ENCODE results near the gene SEC22B.
"Not testable (repeated sequence)": the region's sequence is repeated elsewhere in the genome, so short reads cannot be mapped to it uniquely, and the experiment has no call there.

Gene SEC22B

DNA sequence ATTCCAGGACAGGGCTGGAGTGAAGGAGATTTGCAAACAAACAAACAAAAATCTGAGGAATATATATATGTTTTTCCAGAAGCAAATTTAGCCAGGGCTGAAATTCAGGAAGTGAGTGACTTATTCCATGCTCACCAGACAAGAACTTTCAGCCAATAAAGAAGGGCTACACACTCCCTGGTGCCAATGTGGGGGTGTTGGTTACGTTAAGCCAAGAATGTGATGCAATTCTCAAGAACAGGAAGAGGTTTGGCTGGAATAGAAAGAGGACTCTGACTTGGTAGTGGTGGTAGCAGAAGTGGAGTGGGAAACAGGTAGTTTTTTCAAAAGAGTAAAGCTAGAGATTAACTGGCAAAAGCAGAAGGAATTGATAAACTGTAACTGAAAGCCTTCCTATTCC is 31.7 kb downstream of the SEC22B start:
- not testable (repeated sequence) for DNase-seq

DNA sequence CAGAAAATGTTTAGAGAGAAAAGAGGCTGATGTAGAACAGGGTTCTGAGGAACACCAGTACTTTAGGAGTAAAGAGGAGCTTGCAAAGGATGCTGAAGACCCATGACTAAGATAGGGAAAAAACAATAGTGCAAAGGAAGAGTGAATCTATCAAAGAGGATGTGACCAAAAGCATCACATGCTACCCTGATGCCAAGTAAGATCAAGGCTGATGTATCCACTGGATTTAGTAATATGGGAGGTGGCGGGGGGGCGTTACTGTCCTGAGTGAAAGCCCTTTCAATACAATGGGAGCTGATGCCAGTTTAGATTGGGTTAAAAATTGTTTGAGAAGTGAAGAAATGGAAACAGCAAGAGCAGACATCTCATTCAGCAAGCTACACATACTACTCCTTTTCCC is 32.2 kb downstream of the SEC22B start:
- DNase-seq: not testable (repeated sequence)

DNA sequence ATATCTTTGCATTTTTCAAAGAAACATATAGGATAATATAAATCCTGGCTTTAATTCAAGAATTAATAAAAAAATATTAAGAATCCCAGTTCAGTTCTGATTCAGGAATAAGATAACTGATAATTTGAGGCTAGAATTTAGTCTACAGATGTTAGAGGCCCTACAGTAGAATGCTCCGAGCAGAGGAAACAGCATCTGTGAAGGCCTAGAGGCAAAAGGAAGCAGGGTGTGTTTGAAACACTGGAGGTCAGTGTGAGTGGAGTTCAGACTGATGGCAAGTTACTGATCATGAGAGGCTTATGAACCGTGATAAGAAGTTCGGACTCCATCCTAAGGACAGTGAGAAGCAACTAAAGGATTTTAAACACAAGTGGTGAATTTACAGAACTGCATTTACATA is 33.0 kb downstream of the SEC22B start:
- DNase-seq: not testable (repeated sequence)

DNA sequence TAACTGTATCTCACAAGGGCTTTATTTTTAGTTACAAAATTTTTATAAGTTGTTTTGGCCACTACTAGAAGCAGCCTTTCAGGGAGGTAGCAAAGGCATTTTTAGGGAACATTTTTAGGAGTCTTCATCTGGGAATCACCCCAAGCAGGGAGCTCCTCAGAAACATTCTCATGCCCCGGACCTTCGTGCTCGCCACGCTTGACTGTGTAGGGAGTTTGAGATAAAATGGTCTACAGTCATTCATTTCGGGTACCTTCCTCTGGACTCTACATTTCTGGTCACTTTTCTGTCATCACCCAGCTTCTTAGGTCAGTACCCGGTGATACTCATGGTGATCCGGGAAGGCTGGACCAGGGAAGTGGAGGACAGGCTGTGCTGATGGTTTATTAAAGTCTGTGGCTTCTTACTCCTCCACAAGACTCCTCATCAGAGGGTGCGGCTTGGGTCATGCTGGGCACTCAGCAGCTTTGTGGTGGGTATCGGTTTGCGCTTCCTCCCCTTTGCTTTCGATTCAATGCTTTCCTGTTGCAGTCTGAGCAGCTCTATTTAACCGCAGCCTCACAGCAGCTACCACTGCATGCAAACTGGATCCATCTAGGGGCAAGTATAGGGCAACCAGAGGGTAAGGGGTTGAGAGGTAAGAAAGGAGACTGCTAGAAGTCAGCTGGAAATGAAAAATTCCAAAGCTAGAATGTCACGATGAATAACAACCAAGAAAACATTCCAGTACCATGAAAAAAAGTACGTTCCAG is 33.6 kb downstream of the SEC22B start:
- not testable (repeated sequence) for DNase-seq

DNA sequence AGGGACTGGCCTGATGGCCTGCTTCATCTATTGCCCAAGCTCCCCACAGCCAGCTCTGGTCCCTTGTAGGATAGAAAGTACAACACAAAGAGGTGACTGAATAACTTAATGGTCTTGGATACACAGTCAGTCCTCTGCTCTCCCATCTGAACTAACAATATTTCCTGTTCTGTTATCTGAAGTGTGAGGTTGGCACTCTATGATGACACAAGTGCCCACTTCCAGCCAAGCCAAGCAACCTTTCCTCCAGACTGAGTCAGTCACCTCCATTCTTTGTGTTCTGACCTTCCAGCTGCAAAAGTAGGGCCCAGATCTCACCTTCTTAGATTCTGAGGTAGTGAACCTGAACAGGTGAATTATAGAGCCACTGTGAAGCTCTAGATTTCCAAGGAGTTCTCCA is 34.5 kb downstream of the SEC22B start:
- not testable (repeated sequence) for DNase-seq

DNA sequence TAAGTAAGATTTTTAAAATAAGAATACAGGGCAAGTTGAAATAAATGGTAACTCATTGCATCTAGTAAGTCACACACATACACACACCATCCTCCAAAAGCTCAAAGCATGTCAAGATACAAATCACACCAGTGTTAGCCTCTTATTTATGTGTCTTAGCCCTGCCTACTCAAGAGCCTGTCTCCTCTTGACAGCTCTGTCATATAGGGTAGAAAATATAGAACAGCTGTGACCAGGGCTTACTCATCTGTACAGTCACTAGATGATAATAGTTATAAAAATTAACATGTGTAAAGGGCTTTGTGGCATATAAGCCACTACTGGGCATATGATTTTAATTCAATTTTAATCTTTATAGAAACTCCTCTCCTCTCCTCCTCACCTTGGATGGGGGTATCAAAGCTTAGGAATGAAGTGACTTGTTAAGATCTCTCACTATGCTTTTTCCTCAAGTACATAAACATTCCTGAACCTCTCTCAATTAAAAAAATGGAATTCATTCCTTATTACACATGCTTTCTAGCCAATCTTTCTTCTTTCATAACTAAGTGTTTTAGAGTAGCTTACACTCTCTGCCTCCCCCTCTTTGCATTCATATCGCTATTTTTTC is 35.6 kb downstream of the SEC22B start:
- DNase-seq: not testable (repeated sequence)

DNA sequence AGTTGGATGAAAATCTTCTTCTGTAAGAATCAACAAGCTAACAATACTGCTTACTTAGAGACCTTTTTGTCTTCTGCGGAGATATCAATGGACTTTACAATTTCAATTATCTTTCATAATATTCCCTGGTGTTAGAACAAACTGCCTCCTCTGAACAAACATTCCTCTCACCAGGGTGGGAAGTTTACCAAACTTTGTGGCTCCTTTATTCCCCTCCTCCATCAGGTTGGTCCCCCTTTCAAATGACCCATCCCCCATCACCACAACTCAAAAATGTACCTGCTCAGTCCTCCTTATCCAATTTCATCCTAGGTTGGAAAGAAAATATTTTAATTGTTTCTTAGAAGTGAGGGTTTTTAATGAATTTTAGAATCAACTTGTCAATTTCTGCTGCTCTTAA is 40.2 kb downstream of the SEC22B start:
- DNase-seq: not testable (repeated sequence)

DNA sequence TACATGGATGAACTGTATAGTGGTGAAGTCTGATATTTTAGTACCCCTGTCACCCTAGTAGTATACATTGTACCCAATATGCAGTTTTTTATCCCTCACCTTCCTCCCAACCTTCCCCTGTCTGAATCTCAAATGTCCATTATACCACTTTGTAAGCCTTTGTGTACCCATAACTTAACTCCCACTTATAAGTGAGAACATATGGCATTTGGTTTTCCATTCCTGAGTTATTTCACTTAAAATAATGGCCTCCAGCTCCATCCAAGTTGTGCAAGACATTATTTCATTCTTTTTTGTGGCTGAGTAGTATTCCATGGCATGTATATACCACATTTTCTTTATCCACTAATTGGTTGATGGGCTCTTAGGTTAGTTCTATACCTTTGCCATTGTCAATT is 42.4 kb downstream of the SEC22B start:
- not testable (repeated sequence) for DNase-seq

DNA sequence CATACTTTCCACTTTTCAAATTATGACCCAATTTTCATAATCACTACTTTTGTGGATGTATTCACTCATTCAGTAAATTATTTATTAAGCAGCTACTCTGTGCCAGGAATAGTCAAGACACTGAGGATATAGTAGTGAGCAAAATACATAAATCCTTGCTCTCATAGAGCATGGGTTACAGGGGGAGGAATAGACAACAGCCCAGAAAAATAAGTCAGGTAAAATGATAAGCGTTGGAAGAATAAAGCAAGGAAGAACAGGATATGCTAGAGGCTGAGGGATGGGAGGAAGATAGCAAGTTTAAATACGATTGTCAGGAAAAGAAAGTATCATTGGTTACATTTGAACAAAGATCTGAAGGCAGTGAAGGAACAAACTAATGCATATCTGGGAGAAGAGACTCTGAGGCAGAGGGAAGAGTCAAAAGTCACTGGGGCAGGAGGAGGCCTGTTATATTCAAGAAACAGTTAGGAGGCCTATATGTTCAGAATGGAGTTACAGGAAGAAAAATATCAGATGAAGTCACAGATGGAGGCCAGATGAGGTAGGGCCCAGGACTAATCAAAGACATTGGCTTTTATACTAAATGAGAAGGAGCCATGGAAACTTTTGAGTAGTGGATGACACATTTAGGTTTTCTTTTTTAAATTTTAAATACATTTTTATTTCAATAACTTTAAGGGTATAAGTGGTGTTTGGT is 42.9 kb downstream of the SEC22B start:
- DNase-seq: no peak

DNA sequence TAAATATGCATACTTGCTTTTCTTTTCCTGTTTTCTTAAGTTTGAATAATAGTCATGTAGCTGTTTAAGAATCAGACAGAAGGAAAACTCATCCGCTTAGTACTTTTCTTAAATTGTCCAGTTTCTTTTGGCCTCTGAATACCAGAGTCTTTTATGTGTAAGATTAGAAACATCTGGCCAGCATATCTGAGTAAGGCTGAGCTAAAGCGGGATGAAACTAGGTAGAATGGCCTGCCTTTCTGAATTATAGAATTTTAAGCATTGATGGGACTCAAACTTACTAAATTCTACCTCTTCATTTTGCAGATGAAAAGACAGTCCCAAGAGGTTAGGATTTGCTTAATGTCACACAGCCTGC is 43.9 kb downstream of the SEC22B start:
- DNase-seq: not testable (repeated sequence)

DNA sequence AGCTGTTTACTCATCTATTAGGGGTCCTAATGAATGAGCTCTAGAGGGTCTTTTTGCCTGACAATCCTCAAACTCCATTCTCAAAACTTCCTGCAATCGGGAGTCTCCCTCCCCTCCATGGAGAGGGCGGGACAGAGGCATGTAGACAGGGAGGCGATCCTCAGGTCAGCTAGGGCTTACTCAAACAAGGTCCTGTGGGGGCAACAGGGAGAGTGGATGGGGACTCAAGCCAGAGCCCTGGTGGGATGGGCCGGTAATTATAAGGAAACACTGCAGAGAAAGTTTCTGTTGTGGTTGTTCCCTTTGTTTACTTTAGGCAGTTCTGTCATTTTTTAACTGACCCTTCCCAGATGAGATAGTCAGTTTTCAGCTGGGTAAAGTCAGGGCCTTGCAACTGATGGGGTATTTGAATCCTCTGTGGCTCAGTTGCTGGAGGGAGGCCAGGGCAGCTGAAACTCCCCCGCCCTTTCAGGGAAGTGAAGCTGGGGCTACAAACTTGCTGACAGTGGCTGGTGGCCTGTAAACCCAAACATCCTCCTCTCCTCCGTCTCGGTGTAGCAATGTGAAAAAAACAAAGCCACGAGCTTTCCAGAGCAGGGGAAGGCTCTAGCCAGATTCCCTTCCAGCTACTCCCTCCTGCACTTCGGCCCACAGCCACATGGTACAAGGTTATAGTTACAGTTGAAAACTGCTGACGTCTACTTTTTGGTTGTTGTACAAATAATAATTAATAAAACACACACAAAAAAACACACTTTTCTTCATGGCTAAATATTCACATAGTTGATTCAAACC is 44.5 kb downstream of the SEC22B start:
- peak; percentile 63 for DNase-seq

DNA sequence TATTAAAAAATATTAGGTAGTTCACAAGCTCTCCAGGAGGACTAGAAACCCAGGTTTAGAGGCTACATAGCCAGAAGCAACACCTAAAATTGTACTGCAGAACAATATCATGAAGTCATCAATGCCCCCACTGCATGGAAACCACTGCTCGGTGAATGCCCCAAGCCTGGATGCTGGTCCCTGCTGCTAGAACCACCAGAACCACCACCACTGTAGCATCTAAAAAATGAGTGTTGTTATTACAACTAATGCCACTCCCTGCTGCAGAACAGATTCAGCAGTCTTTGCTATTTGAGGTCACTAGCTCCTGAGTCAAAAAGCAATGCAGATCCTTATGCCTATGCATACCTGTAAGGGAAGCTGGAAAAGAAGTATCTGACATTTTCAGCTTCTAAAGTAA is 48.4 kb downstream of the SEC22B start:
- DNase-seq: not testable (repeated sequence)

DNA sequence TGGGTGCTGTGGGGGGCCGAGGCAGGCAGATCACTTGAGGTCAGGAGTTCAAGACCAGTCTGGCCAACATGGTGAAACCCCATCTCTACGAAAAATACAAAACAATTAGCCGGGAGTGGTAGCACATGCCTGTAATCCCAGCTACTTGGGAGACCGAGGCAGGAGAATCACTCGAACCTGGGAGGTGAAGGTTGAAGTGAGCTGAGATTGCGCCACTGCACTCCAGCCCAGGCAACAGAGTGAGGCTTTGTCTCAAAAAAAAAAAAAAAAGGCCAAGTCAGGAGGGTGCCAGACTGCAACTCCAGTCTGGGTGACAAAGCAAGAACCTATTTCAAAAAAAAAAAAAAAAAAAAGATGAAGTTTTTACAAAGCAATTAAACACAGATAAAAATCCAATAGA is 50.1 kb downstream of the SEC22B start:
- not testable (repeated sequence) for DNase-seq

DNA sequence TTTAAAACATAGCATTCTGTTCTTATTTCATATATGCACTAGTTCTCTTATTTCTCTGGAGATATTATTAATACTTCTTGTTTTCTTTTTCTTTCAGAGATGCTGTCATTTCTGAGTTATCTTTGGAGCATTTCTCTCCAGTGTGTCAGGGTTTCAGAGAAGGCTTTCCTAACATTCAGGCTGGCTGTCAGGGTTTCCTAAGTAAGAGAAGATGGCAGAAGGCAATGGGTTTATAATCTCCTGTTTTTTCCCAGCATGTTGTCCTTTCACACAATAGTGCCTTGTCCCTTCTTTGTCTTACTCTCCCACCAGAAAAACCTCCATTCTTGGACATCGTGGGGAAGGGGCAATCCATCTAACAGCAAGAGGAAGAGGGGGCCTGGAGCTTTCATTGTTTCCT is 51.7 kb downstream of the SEC22B start:
- not testable (repeated sequence) for DNase-seq

DNA sequence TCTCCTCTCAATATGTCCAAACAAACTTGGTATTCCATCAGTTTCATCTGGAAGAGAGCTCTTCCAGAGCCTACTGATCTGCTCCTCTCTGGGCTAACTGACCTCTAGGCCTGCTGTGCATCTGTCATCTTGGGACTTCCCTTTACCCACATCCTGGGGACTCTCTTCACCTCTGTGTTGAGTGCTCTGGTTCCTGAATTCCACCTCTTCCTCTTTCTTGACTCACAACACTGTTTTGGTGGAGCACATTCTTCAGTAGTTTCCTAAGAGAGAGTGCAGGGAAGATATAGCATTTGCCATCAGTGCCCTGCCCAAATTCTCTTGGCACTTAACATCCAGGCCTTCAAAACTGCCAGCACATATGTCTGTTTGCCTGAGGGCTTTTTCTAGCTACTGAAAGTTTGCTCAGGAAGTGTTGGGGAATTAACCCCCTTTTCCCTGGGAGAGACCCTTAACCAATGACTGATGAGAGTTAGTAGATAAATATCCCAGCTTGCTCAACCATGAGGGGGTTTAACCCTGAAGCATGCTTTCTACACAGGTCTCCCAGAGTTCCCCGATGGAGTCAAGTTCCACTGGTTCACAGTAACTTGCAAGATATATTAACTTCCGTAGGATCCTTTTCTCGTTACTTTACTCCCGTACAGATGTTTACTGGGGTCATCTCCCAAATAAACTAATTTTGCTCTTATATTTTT is 52.4 kb downstream of the SEC22B start:
- peak; percentile 64 for DNase-seq

DNA sequence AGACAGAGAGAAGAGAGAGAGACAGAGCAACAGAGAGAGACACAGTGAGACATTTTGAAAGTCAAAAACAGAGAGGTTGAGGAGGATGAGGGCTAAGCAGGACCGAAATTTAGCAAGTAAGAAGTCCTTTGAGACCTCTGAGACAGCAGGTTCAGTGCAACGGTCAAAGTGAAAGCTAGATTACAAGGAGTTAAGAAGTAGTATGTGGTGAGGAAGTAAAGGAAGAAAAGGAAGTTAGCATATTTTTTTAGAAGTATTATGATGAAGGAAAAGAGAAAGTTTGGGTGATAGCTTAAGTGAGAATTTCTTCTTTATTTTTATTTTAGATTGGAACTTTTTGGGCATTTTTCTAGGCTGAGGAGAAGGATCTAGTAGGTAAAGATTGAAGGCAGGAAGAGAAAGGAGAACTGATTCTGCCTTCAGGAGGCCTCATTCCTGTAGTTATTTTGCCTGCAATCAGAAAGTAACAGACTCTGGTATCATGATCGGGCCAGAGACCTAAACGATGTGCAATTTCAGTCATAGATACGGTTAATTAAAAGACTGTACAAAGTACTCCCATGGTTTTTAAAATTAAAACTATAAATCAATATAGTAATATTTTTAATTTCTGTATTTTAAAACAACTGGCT is 53.9 kb downstream of the SEC22B start:
- DNase-seq: not testable (repeated sequence)

DNA sequence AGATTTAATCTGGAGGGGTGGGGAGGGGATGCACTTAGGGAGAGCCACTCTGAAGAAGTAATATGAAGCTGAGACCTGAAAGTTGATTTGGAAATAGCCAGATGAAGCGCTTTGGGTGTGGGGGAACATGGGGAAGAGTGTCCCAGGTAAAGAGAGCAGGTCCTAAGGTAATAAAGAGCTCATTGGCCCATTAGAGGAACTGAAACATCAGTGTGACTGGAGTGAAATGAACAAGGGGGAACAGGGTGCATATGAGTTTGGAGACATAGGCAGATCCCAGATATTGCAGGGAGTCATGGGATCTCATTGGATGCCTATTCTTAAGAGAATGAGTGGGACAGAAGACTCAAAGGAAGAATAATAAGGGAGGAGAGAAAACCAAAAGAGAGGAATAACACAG is 54.5 kb downstream of the SEC22B start:
- DNase-seq: not testable (repeated sequence)

DNA sequence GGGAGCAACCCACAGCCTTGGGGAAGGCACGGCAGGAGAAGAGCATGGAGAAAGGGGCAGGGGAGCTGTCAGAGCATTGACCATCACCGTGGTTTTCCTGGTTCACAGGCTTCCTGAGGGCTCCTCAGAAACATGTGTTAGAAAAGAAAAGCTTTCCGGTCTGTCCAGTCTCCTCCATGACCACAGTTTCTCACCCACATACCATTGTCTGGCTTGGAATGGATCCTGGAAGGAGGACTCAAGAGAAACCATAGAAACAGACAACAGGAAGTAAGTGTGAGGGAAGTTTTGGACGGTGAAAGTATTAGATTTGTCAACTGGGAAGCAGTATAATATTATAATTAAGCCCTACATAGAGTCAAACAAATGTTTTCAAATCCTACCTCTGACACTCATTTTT is 55.8 kb downstream of the SEC22B start:
- DNase-seq: not testable (repeated sequence)

DNA sequence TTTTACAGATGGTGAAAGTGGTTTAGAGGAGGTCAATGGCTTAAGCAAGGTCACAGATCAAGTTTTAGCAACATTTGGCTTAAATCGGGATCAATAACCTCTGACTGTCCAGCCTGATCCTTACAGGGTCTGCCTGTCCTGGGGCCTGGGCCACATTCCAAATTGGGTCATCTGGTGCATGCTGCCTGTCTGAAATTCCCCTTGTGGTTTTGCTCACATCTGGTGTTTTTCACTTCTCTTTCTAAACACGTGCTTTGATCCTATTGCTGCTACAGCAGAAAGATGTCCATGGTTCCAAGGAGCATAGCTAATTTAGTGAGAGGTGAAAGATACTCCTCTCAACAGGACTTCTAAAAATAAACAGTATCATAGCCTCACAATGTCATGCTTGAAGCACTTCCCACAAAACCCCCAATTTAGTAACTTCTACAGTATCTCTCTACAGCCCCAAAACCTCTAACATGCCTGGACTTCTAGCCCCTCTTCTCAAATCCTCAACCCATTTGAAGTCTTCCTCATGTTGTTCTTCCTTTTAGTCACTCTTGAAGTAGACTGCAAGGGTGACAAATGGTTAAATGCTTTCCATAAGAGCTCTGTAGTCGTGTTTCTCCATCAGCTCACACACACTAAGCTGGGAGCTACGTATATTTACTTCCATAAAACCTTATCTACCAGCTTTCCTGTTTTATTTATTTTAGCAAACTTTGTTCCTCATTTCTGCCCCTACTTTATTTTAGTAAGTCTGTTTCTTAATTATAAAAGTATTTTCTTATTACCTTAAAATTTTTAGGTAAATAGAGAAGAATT is 58.7 kb downstream of the SEC22B start:
- DNase-seq: not testable (repeated sequence)

DNA sequence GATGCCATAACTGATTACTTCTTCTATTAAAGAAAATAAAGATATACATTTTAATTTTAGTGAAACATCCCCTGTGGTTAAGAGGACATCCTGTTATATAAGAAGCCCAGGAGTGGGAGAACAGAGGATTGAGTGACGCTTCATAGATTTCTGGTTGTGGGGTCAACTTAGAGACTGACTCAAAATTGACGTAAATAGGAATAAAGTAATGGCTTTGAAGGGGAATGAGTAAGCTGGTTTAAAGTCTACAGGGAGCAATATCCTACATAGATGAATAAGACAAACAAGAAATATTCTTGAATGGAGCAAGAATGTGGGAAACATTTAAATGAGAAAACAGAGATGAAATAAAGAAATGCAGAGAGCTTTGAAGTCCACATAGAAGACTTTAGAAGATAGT is 60.2 kb downstream of the SEC22B start:
- not testable (repeated sequence) for DNase-seq

DNA sequence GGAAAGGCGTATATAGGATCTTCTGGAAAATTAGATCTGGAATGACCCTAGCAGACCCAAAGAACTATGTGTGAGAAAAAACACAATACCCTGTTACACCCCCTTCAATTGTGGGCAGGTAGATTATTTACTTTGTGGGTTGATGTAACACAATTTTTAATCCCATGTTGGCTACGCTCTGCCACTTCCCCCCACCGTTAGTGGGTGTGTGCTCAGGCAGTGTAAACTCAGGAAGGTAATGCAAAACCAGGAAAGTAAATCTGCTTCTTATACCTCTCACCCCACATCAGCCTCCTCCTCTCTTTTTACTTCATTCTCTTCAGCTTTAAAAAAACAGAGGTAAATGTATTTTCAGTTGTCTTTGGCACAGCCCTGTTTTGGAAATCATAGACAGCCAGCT is 63.2 kb downstream of the SEC22B start:
- not testable (repeated sequence) for DNase-seq

All from islet precursor cell (in vitro differentiated cells).